Immature natural killer cell (primary cell): ENCODE results near the gene SASH3. TPM values are rescaled to one million over a fixed set of nuclear protein-coding genes. Genes with fewer than 3 reads are reported as not detected.
A peak's percentile ranks its signal among the peaks of the same experiment; 100 is the strongest.

Source experiments
- DNase-seq, 3 donors: peaks; one replicate each; pipeline ENCODE4 v3.0.0; 2022; ENCODE audit warnings: mixed read lengths in 1 of 3
- H3K27ac Mint-ChIP-seq, 6 donors: one replicate each; pipeline ENCODE4 v1.8.0; 2020; ENCODE audit warnings: mixed read lengths in 6 of 6, mild to moderate bottlenecking in 5 of 6, inconsistent platforms in 4 of 6, moderate library complexity in 3 of 6
- H3K27me3 Mint-ChIP-seq, 3 donors: one replicate each; pipeline ENCODE4 v1.8.0; 2020 to 2021; ENCODE audit warnings: low read depth in 3 of 3, mild to moderate bottlenecking in 3 of 3, mixed read lengths in 3 of 3, moderate library complexity in 3 of 3, inconsistent platforms in 1 of 3
- H3K36me3 Mint-ChIP-seq, 3 donors: one replicate each; pipeline ENCODE4 v1.8.0; 2020; ENCODE audit warnings: mixed read lengths in 3 of 3, inconsistent platforms in 2 of 3, mild to moderate bottlenecking in 2 of 3
- H3K4me1 Mint-ChIP-seq, 2 donors: one replicate each; pipeline ENCODE4 v1.8.0; 2020; ENCODE audit warnings: inconsistent platforms in 2 of 2, mild to moderate bottlenecking in 2 of 2, mixed read lengths in 2 of 2, moderate library complexity in 1 of 2
- H3K4me3 Mint-ChIP-seq, 5 donors: one replicate each; pipeline ENCODE4 v1.8.0; 2020; ENCODE audit warnings: mild to moderate bottlenecking in 5 of 5, mixed read lengths in 5 of 5, inconsistent platforms in 3 of 5, moderate library complexity in 3 of 5
- H3K9me3 Mint-ChIP-seq, 6 donors: one replicate each; pipeline ENCODE4 v1.8.0; 2020; ENCODE audit warnings: mild to moderate bottlenecking in 6 of 6, mixed read lengths in 6 of 6, inconsistent platforms in 4 of 6, moderate library complexity in 3 of 6
- polyA plus RNA-seq, 3 donors: library from polyadenylated mRNA; unstranded; fragments of 300-500 nt; fragmentation: Illumina TruSeq; gene quantifications; one replicate each; pipeline ENCODE4 v1.2.3, GENCODE V29; 2021

The SASH3 gene
- polyA plus RNA-seq, 3 donors from 2014 or later: 254 to 569 (median 270) TPM

DNA sequence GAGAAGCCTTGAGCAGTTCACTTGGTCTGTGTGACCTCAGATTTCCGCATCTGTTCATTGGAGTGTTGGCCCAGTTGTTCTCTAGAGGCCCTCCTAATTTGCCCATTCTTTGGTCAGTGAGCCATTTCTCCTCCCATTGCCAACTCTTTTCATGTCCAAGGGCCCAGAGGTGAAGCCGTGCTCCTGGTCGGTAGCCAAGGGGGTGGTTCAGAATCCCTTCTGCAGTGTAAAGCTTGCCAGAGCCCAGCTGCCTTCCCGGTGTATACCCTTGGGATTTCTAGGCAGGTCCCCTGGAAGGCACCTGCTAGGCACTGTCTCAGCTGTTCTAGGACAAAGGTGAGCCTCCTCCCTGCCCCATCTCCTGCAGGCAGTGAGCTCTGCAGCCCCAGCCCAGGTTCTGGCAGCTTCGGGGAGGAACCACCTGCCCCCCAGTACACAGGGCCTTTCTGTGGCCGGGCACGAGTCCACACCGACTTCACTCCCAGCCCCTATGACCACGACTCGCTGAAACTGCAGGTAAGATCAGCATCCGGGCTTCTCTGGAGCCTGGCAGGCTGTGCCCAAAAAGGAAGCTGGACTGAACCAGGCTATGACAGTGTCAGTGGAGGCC, 12.3 kb downstream of the SASH3 start:
- Mint-ChIP-seq H3K4me1 (peaks cover 39% of the 10 kb centered on the region in 2 donors), H3K27ac (peak overlapping the region in 4 of 6 donors; percentile 40 to 80 (median 67)), H3K27me3 (peaks cover 0 to 9% (median 2%) of the 10 kb centered on the region in 3 donors), H3K4me3 (no peak overlapping the region), H3K36me3 (peaks cover 11 to 40% (median 16%) of the 10 kb centered on the region in 3 donors), H3K9me3 (no peaks in the 10 kb centered on the region)
- no peak for DNase-seq

DNA sequence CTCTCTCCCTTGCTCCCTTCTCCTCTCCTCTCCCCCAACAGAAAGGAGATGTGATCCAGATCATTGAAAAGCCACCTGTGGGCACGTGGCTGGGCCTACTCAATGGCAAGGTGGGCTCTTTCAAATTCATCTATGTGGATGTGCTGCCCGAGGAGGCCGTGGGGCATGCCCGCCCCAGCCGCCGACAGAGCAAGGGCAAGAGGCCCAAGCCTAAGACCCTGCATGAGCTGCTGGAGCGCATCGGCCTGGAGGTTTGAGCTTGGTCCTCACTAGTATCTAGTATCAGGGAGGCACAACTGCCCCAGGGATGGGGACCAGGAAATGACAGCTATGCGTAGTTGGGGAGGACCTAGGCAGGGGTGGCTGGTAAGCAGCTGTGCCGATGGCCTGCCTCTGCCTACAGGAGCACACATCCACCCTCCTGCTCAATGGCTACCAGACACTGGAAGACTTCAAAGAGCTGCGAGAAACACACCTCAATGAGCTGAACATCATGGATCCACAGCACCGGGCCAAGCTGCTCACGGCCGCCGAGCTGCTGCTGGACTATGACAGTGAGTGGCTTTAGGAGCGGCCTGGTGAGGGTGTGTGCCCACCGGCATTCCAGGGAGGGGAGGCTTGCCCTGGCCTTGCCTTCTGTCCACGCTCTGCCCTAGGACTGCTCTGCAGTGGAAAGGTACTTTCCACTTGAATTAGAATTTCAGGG, 13.0 kb downstream of the SASH3 start:
- H3K36me3 Mint-ChIP-seq: peaks cover 5 to 36% (median 11%) of the 10 kb centered on the region in 3 donors
- H3K4me3 Mint-ChIP-seq: no peak overlapping the region
- no peaks in the 10 kb centered on the region for H3K9me3 Mint-ChIP-seq
- H3K27ac Mint-ChIP-seq: peak overlapping the region in 4 of 6 donors; percentile 40 to 80 (median 64)
- DNase-seq: no peak
- H3K27me3 Mint-ChIP-seq: peaks cover 0 to 4% (median 2%) of the 10 kb centered on the region in 3 donors
- H3K4me1 Mint-ChIP-seq: peaks cover 32 to 33% of the 10 kb centered on the region in 2 donors

DNA sequence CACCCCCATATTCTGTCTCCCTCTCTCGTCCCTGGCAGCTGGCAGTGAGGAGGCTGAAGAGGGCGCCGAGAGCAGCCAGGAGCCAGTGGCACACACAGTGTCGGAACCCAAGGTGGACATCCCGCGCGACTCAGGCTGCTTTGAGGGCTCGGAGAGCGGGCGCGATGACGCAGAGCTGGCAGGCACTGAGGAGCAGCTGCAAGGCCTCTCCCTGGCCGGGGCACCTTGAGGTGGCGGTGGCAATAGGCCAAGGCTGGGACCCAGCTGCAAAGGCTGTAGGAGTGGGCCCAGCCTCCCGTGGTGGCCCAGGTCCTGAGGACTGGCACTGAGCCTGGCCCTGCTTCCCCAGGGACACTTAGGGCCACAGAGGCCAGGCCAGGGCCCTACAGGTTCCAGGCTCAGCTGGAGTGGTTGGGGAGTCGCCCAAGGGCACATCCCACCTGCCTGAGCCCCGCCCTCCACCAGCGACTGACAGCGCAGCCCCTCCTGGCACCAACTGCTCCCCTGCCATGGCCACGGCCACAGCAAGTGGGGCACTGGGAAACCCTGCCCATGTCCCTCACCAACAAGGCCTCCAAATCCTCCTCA, 13.9 kb downstream of the SASH3 start:
- Mint-ChIP-seq H3K4me1 (peaks cover 27 to 35% of the 10 kb centered on the region in 2 donors), H3K9me3 (no peaks in the 10 kb centered on the region), H3K4me3 (no peak overlapping the region), H3K27ac (peak overlapping the region in 2 of 6 donors; percentile 35 to 57), H3K27me3 (peaks cover 0 to 2% (median 2%) of the 10 kb centered on the region in 3 donors), H3K36me3 (peaks cover under 1 to 37% (median 11%) of the 10 kb centered on the region in 3 donors)
- no peak for DNase-seq

DNA sequence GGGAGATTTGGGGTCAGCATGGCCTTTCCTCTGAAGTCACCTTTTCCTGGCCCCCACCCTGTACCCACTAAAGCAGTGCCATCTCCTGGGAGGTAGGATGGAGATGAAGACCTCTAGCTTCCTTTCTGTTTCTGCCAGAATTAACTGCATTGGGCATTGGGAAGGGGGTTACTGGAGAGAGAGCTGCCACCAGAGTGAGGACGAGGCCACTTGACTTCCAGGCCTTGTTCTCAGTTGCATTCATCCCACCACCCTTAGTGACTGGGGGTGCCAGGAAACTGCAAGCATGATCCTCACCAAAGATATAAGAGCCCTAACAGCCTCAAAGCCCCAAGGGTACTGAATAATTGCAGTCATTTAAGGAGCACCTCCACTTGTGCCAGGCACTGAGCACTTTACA, 15.8 kb downstream of the SASH3 start:
- Mint-ChIP-seq H3K4me3 (no peak overlapping the region), H3K9me3 (no peaks in the 10 kb centered on the region), H3K27ac (peak overlapping the region in 5 of 6 donors; percentile 19 to 79 (median 57)), H3K36me3 (peaks cover 0 to 27% (median 8%) of the 10 kb centered on the region in 3 donors), H3K4me1 (peaks cover 24 to 38% of the 10 kb centered on the region in 2 donors), H3K27me3 (peaks cover 2 to 4% (median 3%) of the 10 kb centered on the region in 3 donors)
- no peak for DNase-seq

DNA sequence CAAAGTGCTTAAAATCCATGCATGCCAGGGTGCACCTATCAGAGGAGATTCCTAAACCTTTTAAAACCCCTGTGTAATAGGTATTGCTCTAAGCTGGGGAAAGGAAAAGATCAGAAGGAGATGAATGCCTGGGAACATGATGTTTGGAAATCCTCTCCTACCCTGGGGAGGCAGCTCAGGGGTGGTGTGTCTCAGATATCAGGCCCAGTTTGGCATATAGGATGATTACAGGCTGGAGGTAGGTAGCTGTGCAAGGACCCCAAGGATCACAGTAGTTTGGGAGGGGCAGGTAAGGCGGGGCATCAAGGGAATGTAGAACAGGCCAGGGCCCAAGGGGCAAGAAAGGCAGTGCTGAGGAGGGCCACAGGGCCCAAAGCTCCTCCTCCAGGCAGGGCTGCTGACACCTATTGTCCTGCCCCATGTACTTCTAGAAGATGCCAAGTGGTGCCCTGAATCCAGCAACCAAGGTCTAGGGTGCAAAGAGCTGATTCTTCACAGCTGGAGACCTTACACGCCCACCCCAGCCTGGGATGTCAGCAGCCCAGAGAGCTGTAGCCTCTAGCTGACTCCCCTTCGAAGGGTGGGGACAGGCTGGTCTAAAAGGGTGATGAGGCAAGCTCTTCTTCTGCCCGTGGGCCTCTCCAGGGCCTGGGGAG, 17.6 kb downstream of the SASH3 start:
- DNase-seq: no peak
- H3K4me1 Mint-ChIP-seq: peaks cover 23 to 33% of the 10 kb centered on the region in 2 donors
- H3K27ac Mint-ChIP-seq: peak overlapping the region in 5 of 6 donors; percentile 55 to 81 (median 76)
- peaks cover 0 to 4% (median 3%) of the 10 kb centered on the region in 3 donors for H3K27me3 Mint-ChIP-seq
- H3K36me3 Mint-ChIP-seq: peaks cover 0 to 19% (median 4%) of the 10 kb centered on the region in 3 donors
- no peaks in the 10 kb centered on the region for H3K9me3 Mint-ChIP-seq
- no peak overlapping the region for H3K4me3 Mint-ChIP-seq

DNA sequence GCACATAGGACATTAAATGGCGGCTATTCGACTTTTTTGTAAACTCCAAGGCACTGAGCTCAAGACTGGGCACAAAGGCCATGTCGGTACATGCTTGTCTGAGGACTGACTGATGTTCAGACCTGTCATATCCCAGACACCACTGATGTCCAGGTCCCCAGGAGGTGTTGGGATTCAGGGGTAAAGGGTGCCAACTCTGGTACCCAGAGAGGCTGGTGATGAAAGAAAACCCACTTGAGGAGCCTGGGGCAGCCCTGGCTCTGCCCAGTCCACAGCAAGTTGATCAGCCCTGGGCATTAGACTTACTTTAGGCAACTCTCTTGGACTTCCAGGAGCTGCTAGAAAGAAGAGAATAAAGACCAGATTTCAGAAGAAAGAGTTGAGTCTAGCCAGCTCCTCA, 18.7 kb downstream of the SASH3 start:
- no peak for DNase-seq
- Mint-ChIP-seq H3K4me3 (no peak overlapping the region), H3K4me1 (peaks cover 17 to 33% of the 10 kb centered on the region in 2 donors), H3K27ac (peak overlapping the region; percentile 69 to 87 (median 80)), H3K36me3 (peaks cover 0 to 19% (median 0%) of the 10 kb centered on the region in 3 donors), H3K9me3 (no peaks in the 10 kb centered on the region), H3K27me3 (peaks cover 0 to 4% (median 3%) of the 10 kb centered on the region in 3 donors)

DNA sequence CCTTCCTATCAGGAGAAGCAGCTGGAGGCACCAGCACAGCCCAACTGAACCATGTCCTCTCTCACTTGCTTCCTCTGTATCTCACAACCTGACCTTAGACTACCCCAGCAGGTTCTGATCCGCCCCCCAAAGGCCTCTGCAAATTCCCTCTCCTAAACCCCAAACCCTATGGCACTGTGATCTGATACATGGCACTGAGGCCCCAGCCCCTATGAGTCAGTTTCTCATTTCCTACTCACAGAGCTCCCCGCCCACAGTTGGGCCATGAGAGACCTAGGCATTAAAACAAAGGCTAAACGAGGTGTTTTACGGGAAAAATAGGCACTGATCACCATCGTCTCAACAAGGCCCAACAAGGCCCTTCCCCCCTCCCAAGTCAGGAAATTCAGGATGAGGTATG, 19.1 kb downstream of the SASH3 start:
- Mint-ChIP-seq H3K27me3 (peaks cover 0 to 4% (median 3%) of the 10 kb centered on the region in 3 donors), H3K36me3 (peaks cover 0 to 19% (median 0%) of the 10 kb centered on the region in 3 donors), H3K4me3 (no peak overlapping the region), H3K4me1 (peaks cover 17 to 33% of the 10 kb centered on the region in 2 donors), H3K9me3 (no peaks in the 10 kb centered on the region), H3K27ac (peak overlapping the region; percentile 69 to 87 (median 78))
- DNase-seq: no peak

DNA sequence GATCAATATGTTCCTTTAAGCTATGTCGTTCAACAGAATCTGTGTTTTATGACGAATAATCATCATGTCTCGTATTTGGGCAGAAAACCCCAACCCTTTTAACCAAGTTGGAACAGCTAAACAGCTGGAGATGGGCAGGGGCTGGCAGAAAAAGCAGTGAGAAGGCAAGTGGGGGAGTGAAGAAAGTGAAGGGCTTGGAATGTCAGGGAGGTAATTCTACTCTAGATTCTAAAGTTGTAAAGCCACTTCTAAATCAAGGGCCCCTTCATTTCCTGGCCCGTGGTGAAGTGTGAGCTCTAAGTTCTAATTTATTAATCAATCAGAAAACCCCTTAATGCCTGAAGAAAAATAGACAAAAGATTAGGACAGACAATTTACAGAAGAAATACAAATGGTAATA, 20.4 kb downstream of the SASH3 start:
- H3K36me3 Mint-ChIP-seq: peaks cover 0 to 14% (median 0%) of the 10 kb centered on the region in 3 donors
- no peak for DNase-seq
- peak overlapping the region in 4 of 6 donors; percentile 31 to 82 (median 74) for H3K27ac Mint-ChIP-seq
- peaks cover 0 to 4% (median 3%) of the 10 kb centered on the region in 3 donors for H3K27me3 Mint-ChIP-seq
- peaks cover 14 to 33% of the 10 kb centered on the region in 2 donors for H3K4me1 Mint-ChIP-seq
- no peaks in the 10 kb centered on the region for H3K9me3 Mint-ChIP-seq
- no peak overlapping the region for H3K4me3 Mint-ChIP-seq

DNA sequence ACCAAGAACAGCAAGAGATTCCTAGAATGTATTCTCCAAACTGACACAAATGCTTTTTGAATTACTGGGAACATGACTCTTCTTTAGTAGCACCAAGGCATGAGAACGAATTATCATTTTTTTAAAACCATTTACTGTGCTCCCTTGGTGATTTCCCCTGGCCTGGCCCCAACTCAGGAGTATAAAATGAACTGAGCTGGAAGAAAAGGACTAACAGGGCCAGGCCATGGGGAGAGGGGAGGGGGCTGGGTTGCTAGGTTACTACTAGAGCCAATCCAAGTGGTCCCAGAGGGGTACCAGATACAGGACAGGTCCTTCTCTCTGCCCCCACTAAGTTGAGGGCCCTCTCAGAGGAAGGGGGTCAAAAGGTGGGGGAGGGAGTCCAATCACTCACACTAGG, 23.1 kb downstream of the SASH3 start:
- no peaks in the 10 kb centered on the region for H3K9me3 Mint-ChIP-seq
- H3K36me3 Mint-ChIP-seq: peaks cover 0 to 4% (median 0%) of the 10 kb centered on the region in 3 donors
- H3K4me1 Mint-ChIP-seq: peaks cover 14 to 28% of the 10 kb centered on the region in 2 donors
- DNase-seq: no peak
- H3K4me3 Mint-ChIP-seq: no peak overlapping the region
- H3K27me3 Mint-ChIP-seq: peaks cover 0 to 4% (median 3%) of the 10 kb centered on the region in 3 donors
- H3K27ac Mint-ChIP-seq: no peak overlapping the region

DNA sequence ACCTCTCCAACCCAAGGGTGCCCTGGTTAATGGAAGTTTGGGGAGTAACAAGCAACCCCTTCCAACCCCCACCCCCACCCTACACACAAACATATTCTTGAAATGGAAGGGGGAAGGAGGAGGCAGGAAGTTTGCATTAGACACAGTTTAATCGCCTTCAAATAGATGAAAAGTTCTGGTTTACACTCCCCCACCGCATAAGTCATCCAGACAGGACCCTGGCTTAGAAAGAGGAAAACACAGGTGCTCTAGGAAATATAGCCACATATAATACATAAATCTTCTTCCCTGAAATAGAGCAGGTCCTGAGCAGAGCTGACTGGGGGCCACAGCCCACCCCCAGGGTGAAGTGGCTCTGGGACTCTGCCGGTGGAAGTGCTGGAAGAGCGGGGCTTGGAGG, 25.1 kb downstream of the SASH3 start:
- Mint-ChIP-seq H3K36me3 (peaks cover 0 to 5% (median 0%) of the 10 kb centered on the region in 3 donors), H3K27me3 (no peaks in the 10 kb centered on the region), H3K27ac (no peak overlapping the region), H3K9me3 (no peaks in the 10 kb centered on the region), H3K4me3 (no peak overlapping the region), H3K4me1 (peaks cover 17 to 22% of the 10 kb centered on the region in 2 donors)
- DNase-seq: no peak

DNA sequence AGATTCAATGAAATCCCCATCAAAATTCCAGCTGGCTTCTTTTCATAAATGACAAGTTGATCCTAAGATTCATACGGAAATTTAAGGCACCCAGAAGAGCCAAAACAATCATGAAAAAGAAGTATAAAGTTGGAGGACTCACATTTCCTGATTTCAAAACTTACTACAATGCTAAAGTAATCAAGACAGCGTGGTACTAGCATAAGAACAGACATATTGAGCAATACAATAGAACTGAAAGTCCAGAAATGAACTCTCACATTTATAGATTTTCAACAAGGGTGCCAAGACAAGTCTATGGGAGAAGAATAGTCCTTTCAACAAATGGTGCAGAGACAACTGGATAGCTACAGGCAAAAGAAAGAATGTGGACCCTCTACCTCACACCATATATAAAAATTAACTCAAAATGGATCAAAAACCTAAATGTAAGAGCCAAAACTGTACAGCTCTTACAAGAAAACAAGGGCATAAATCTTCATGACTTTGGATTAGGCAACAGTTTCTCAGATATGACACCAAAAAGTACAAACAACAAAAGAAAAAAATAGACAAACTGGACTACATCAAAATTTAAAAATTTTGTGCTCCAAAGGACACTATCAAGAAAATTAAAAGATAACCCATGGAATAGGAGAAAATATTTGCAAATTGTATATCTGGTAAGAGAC, 28.5 kb downstream of the SASH3 start:
- peaks cover 12 to 14% of the 10 kb centered on the region in 2 donors for H3K4me1 Mint-ChIP-seq
- H3K4me3 Mint-ChIP-seq: peak overlapping the region in 1 of 5 donors; percentile 30
- DNase-seq: no peak
- H3K36me3 Mint-ChIP-seq: peaks cover 0 to 5% (median 5%) of the 10 kb centered on the region in 3 donors
- no peak overlapping the region for H3K27ac Mint-ChIP-seq
- no peaks in the 10 kb centered on the region for H3K9me3 Mint-ChIP-seq
- no peaks in the 10 kb centered on the region for H3K27me3 Mint-ChIP-seq

DNA sequence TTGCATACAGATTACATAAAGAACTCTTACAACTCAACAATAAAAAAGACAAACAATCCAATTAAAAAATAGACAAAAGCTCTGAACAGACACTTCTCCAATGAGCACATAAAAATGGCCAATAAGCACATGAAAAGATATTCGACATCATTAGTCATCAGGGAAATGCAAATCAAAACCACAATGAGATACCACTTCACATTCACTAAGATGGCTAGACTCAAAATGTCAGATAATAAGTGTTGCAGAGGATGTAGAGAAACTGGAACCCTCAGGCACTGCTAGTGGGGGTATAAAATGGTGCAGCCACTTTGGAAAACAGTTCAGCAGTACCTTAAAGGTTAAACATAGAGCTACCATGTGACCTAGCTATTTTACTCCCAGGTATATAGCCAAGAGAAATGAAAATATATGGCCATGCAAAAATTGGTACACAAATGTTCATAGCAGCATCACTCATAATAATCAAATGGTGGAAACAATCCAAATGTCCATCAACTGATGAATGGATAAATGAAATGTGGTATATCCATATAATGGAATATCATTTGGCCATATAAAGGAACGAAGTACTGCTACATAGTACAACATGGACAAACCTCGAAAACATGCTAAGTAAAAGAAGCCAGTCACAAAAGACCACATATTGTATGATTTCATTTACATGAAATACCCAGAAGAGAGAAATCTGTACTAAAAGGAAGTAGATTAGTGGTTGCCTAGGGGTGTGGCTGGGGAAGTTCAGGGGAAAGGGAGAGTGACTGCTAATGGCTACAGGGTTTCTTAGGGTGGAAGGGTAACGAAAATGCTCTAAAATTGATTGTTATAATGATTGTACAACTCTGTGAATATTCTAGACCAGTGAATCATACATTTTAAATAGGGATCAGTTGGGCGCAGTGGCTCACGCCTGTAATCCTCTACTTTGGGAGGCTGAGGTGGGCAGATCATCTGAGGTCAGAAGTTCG, 29.4 kb downstream of the SASH3 start:
- H3K27me3 Mint-ChIP-seq: no peaks in the 10 kb centered on the region
- H3K4me1 Mint-ChIP-seq: peaks cover 12 to 14% of the 10 kb centered on the region in 2 donors
- peak overlapping the region in 1 of 5 donors; percentile 30 for H3K4me3 Mint-ChIP-seq
- no peak for DNase-seq
- peak overlapping the region in 1 of 6 donors; percentile 43 for H3K27ac Mint-ChIP-seq
- no peaks in the 10 kb centered on the region for H3K9me3 Mint-ChIP-seq
- H3K36me3 Mint-ChIP-seq: peaks cover 3 to 5% (median 5%) of the 10 kb centered on the region in 3 donors
